SU-DHL-6 (cell line): Measurements from ENCODE around the gene EPAS1.

Experiments used
- H2AFZ ChIP-seq: fragments of 200-600 bp; sonication (generic); 2 replicates; pipeline ENCODE4 v1.6.1; 2014; ENCODE audit warnings: low read depth, mild to moderate bottlenecking, moderate library complexity, mixed read lengths, antibody characterized with exemption, low read length; ENCODE audit not compliant: severe bottlenecking
- H3F3A ChIP-seq: fragments of 200-600 bp; shearing (Covaris generic); 2 replicates; pipeline ENCODE4 v1.6.0; 2016; ENCODE audit warnings: antibody characterized with exemption, mild to moderate bottlenecking; ENCODE audit not compliant: insufficient read depth
- H3K27ac ChIP-seq: fragments of 200-600 bp; sonication (generic); 2 replicates; pipeline ENCODE4 v1.5.1; 2016; ENCODE audit warnings: low read depth, mild to moderate bottlenecking, low read length, moderate library complexity, mixed read lengths
- H3K27me3 ChIP-seq: fragments of 200-600 bp; sonication (generic), shearing (Covaris generic); 2 replicates; pipeline ENCODE4 v1.6.0; 2014; ENCODE audit warnings: mild to moderate bottlenecking, low read length
- H3K36me3 ChIP-seq: fragments of 200-600 bp; sonication (generic); 2 replicates; pipeline ENCODE4 v1.6.1; 2014; ENCODE audit warnings: mild to moderate bottlenecking, low read length, mixed read lengths
- H3K4me2 ChIP-seq: fragments of 300-600, 200-600 bp; shearing (Covaris generic), sonication (generic); 2 replicates; pipeline ENCODE4 v1.6.0; 2014; ENCODE audit warnings: low read length, low read depth, mild to moderate bottlenecking; ENCODE audit not compliant: poor library complexity, severe bottlenecking
- H3K4me3 ChIP-seq: fragments of 200-600 bp; sonication (generic); 2 replicates; pipeline ENCODE4 v1.5.1; 2014; ENCODE audit warnings: antibody characterized with exemption, low read length, mild to moderate bottlenecking, mixed read lengths; ENCODE audit not compliant: insufficient read depth, poor library complexity, severe bottlenecking
- H3K79me2 ChIP-seq: fragments of 200-600 bp; sonication (generic); 2 replicates; pipeline ENCODE4 v1.6.1; 2014; ENCODE audit warnings: mild to moderate bottlenecking, low read length, moderate library complexity; ENCODE audit not compliant: insufficient read depth
- H3K9ac ChIP-seq: fragments of 200-600 bp; sonication (generic); 2 replicates; pipeline ENCODE4 v1.7.0; 2014; ENCODE audit warnings: mild to moderate bottlenecking, low read length
- H3K9me2 ChIP-seq: fragments of 200-600 bp; sonication (generic); replicated peaks from 2 replicates; pipeline ENCODE4 v1.6.1; 2014; ENCODE audit warnings: low read length; ENCODE audit not compliant: insufficient read depth
- H3K9me3 ChIP-seq: fragments of 200-600 bp; sonication (generic); 2 replicates; pipeline ENCODE4 v1.6.1; 2014; ENCODE audit warnings: low read length, mixed read lengths; ENCODE audit not compliant: insufficient read depth
- H4K20me1 ChIP-seq: fragments of 200-600 bp; sonication (generic); 2 replicates; pipeline ENCODE4 v1.6.1; 2014; ENCODE audit warnings: low read depth, mild to moderate bottlenecking, antibody characterized with exemption, low read length, moderate library complexity, mixed read lengths
- CTCF ChIP-seq: fragments of 200-600 bp; sonication (generic); IDR thresholded peaks from one replicate; pipeline ENCODE4 v1.5.1; 2017; ENCODE audit warnings: antibody characterized with exemption, mild to moderate bottlenecking, low read length, moderate library complexity; ENCODE audit not compliant: insufficient read depth, poor library complexity, severe bottlenecking
- EZH2phosphoT487 ChIP-seq: fragments of 200-600 bp; sonication (generic), shearing (Covaris generic); conservative IDR thresholded peaks from 2 replicates; pipeline ENCODE4 v1.6.1; 2018; ENCODE audit warnings: mild to moderate bottlenecking, antibody characterized with exemption, low read length, moderate library complexity, mixed read lengths

The EPAS1 gene

GRCh38 chr2:46308629-46309028, 11.4 kb downstream of the EPAS1 start:
- H3K79me2 ChIP-seq, result no peaks in the 10 kb centered on the region
- H3K9me2 ChIP-seq, result no peaks in the 10 kb centered on the region
- H4K20me1 ChIP-seq, result no peaks in the 10 kb centered on the region
- no peak overlapping the region for H3K27ac ChIP-seq
- no peak overlapping the region for H3K4me2 ChIP-seq
- no peak overlapping the region for H3K9ac ChIP-seq
- no peak overlapping the region for H2AFZ ChIP-seq
- H3K27me3 ChIP-seq, result no peaks in the 10 kb centered on the region
- H3K36me3 ChIP-seq, result no peaks in the 10 kb centered on the region
- no peaks in the 10 kb centered on the region for H3F3A ChIP-seq
- H3K9me3 ChIP-seq, result no peaks in the 10 kb centered on the region
- TF ChIP-seq EZH2phosphoT487 (no peak), CTCF (no peak)
- H3K4me3 ChIP-seq, result no peak overlapping the region

GRCh38 chr2:46309052-46309953, 12.1 kb downstream of the EPAS1 start:
- no peaks in the 10 kb centered on the region for H3K9me2 ChIP-seq
- H2AFZ ChIP-seq, result no peak overlapping the region
- H3K4me2 ChIP-seq, result no peak overlapping the region
- TF ChIP-seq EZH2phosphoT487, result no peak
- TF ChIP-seq CTCF, result no peak
- no peak overlapping the region for H3K27ac ChIP-seq
- H3F3A ChIP-seq, result no peaks in the 10 kb centered on the region
- H3K9me3 ChIP-seq, result no peaks in the 10 kb centered on the region
- H3K9ac ChIP-seq, result no peak overlapping the region
- no peaks in the 10 kb centered on the region for H3K79me2 ChIP-seq
- H4K20me1 ChIP-seq, result no peaks in the 10 kb centered on the region
- no peaks in the 10 kb centered on the region for H3K36me3 ChIP-seq
- no peaks in the 10 kb centered on the region for H3K27me3 ChIP-seq
- H3K4me3 ChIP-seq, result no peak overlapping the region

GRCh38 chr2:46310446-46310845, 13.2 kb downstream of the EPAS1 start:
- H3K9me3 ChIP-seq, result no peaks in the 10 kb centered on the region

More at GRCh38 chr2:46310446-46310845, 13.2 kb downstream of the EPAS1 start:
- H3K9ac ChIP-seq, result no peak overlapping the region
- H3K36me3 ChIP-seq, result no peaks in the 10 kb centered on the region
- H2AFZ ChIP-seq, result no peak overlapping the region
- no peaks in the 10 kb centered on the region for H4K20me1 ChIP-seq
- H3F3A ChIP-seq, result no peaks in the 10 kb centered on the region
- no peaks in the 10 kb centered on the region for H3K79me2 ChIP-seq
- no peak overlapping the region for H3K4me3 ChIP-seq
- no peaks in the 10 kb centered on the region for H3K27me3 ChIP-seq
- H3K9me2 ChIP-seq, result no peaks in the 10 kb centered on the region
- H3K27ac ChIP-seq, result no peak overlapping the region
- TF ChIP-seq EZH2phosphoT487 (no peak), CTCF (no peak)
- no peak overlapping the region for H3K4me2 ChIP-seq
